HCT116 (cell line): Measurements from ENCODE around the gene CUX1. TPM values are rescaled to one million over a fixed set of nuclear protein-coding genes. Genes with fewer than 3 reads are reported as not detected.

Experiments
- ATAC-seq: fragments of 200-7000 bp; cut with Tn5 transposase; 2 replicates; pipeline ENCODE4 v1.9.1; 2020; ENCODE audit warnings: mild to moderate bottlenecking, moderate library complexity
- BruUV-seq: library from RNA; stranded (reverse); fragments of 400-500 nt; replicated peaks from 2 replicates; lab custom pipeline; 2021; lab: Mats Ljungman, UMichigan
- CTCF ChIA-PET: fragments of 300-600 bp; sonication (Branson Sonifier 250); formaldehyde crosslinking; loops from one replicate; lab custom pipeline; 2021; ENCODE audit warnings: antibody characterized with exemption; lab: Charles Lee
- POLR2A ChIA-PET: fragments of 300-600, 350-600 bp; sonication (Branson Sonifier 250); formaldehyde crosslinking; loops from one replicate; lab custom pipeline; 2021; ENCODE audit warnings: antibody characterized with exemption; lab: Charles Lee
- RAD21 ChIA-PET, 2 experiments: fragments of 300-600 bp; sonication (Branson Sonifier 250); formaldehyde crosslinking; loops; one replicate each; lab custom pipeline; 2023; ENCODE audit warnings: low total read pairs in 2 of 2; ENCODE audit not compliant: uncharacterized antibody in 2 of 2, unreplicated experiment in 2 of 2, low non-redundant PET in 1 of 2; lab: Charles Lee
- DNase-seq: peaks from one replicate; pipeline ENCODE4 v3.0.0-alpha.2; 2010; ENCODE audit warnings: low read depth, low spot score
- H2AFZ ChIP-seq: fragments of 200-600 bp; shearing (Covaris generic), sonication (generic); 2 replicates; pipeline ENCODE4 v1.6.1; 2017; ENCODE audit warnings: low read depth, mixed run types, mixed read lengths, antibody characterized with exemption, low read length; ENCODE audit not compliant: poor library complexity, severe bottlenecking
- H3K27ac ChIP-seq: 2 replicates; pipeline ENCODE4 v1.5.1; 2012; ENCODE audit warnings: low read depth, low read length
- H3K27me3 ChIP-seq: fragments of 200-600 bp; sonication (generic); 2 replicates; pipeline ENCODE4 v1.6.1; 2016; ENCODE audit warnings: mixed run types, low read length, mixed read lengths; ENCODE audit not compliant: insufficient read depth
- H3K36me3 ChIP-seq, 2 experiments: fragments of 200-500 bp in 1 of 2; fragments of 200-600 bp in 1 of 2; sonication (Bioruptor generic) in 1 of 2; sonication (generic) in 1 of 2; 2 replicates each; pipeline versions ENCODE4 v1.5.1 to v1.6.1; 2014 to 2016; ENCODE audit warnings: low read length in 2 of 2, inconsistent platforms in 1 of 2, mixed read lengths in 1 of 2, mixed run types in 1 of 2; ENCODE audit not compliant: insufficient read depth in 2 of 2, control insufficient read depth in 1 of 2
- H3K4me1 ChIP-seq, 2 experiments: fragments of 200-600 bp in 1 of 2; sonication (generic) in 1 of 2; 2 replicates each; pipeline versions ENCODE4 v1.5.1 to v1.6.1; 2012 to 2017; ENCODE audit warnings: low read length in 2 of 2, inconsistent platforms in 1 of 2, mild to moderate bottlenecking in 1 of 2, mixed read lengths in 1 of 2, mixed run types in 1 of 2, moderate library complexity in 1 of 2; ENCODE audit not compliant: insufficient read depth in 2 of 2, control insufficient read depth in 1 of 2
- H3K4me2 ChIP-seq: fragments of 200-600 bp; sonication (generic); 2 replicates; pipeline ENCODE4 v1.6.1; 2017; ENCODE audit warnings: mixed run types, low read length, mixed read lengths
- H3K4me3 ChIP-seq, 2 experiments: fragments of 200-600 bp in 1 of 2; sonication (generic) in 1 of 2; replicated peaks in 1 of 2; 2 replicates each; pipeline ENCODE4 v1.5.1; 2011 to 2016; ENCODE audit warnings: low read length in 2 of 2, control low read depth in 1 of 2, low read depth in 1 of 2, mild to moderate bottlenecking in 1 of 2, mixed read lengths in 1 of 2, mixed run types in 1 of 2
- H3K79me2 ChIP-seq: fragments of 200-600 bp; sonication (generic); 2 replicates; pipeline ENCODE4 v1.6.1; 2017; ENCODE audit warnings: mild to moderate bottlenecking, mixed run types, low read length, moderate library complexity, mixed read lengths; ENCODE audit not compliant: insufficient read depth
- H3K9ac ChIP-seq: fragments of 200-600 bp; sonication (generic); 2 replicates; pipeline ENCODE4 v1.6.1; 2016; ENCODE audit warnings: low read length, mixed read lengths
- H3K9me2 ChIP-seq: fragments of 200-600 bp; sonication (generic), shearing (Covaris generic); 2 replicates; pipeline ENCODE4 v1.6.1; 2017; ENCODE audit warnings: mixed run types, mild to moderate bottlenecking, moderate library complexity; ENCODE audit not compliant: insufficient read depth
- H3K9me3 ChIP-seq, 2 experiments: fragments of 200-500 bp in 1 of 2; fragments of 200-600 bp in 1 of 2; sonication (Bioruptor generic) in 1 of 2; sonication (generic) in 1 of 2; 2 replicates each; pipeline ENCODE4 v1.6.1; 2014 to 2017; ENCODE audit warnings: low read length in 2 of 2, mixed read lengths in 2 of 2, inconsistent platforms in 1 of 2, low read depth in 1 of 2, mild to moderate bottlenecking in 1 of 2, mixed run types in 1 of 2, moderate library complexity in 1 of 2; ENCODE audit not compliant: control insufficient read depth in 1 of 2, insufficient read depth in 1 of 2
- H4K20me1 ChIP-seq: fragments of 200-600 bp; sonication (generic), shearing (Covaris generic); 2 replicates; pipeline ENCODE4 v1.6.1; 2017; ENCODE audit warnings: mixed run types, mild to moderate bottlenecking, moderate library complexity; ENCODE audit not compliant: insufficient read depth
- CEBPB ChIP-seq: IDR thresholded peaks from 2 replicates; pipeline ENCODE4 v1.6.1; 2012; ENCODE audit warnings: low read depth
- EGR1 ChIP-seq: IDR thresholded peaks from 2 replicates; pipeline ENCODE4 v1.6.1; 2012; ENCODE audit warnings: low read depth
- ELF1 ChIP-seq: IDR thresholded peaks from 2 replicates; pipeline ENCODE4 v1.6.1; 2012; ENCODE audit warnings: low read depth, borderline replicate concordance
- EZH2phosphoT487 ChIP-seq: fragments of 200-600 bp; IDR thresholded peaks from 2 replicates; pipeline ENCODE4 v1.6.1; 2018; ENCODE audit warnings: antibody characterized with exemption, borderline replicate concordance
- FOSL1 ChIP-seq: IDR thresholded peaks from 2 replicates; pipeline ENCODE4 v1.6.1; 2012; ENCODE audit warnings: low read depth
- JUND ChIP-seq: IDR thresholded peaks from 2 replicates; pipeline ENCODE4 v1.6.1; 2012
- MAX ChIP-seq: IDR thresholded peaks from 2 replicates; pipeline ENCODE4 v1.6.1; 2012
- POLR2A ChIP-seq: IDR thresholded peaks from 2 replicates; pipeline ENCODE4 v1.7.0; 2011; ENCODE audit warnings: borderline replicate concordance; ENCODE audit not compliant: insufficient read depth, insufficient read length; ENCODE audit errors: extremely low read depth
- POLR2AphosphoS5 ChIP-seq: IDR thresholded peaks from 2 replicates; pipeline ENCODE4 v1.6.1; 2011; ENCODE audit warnings: mild to moderate bottlenecking, low read depth, low read length, moderate library complexity
- RAD21 ChIP-seq: IDR thresholded peaks from 2 replicates; pipeline ENCODE4 v1.6.1; 2012; ENCODE audit warnings: low read depth, mild to moderate bottlenecking
- REST ChIP-seq: IDR thresholded peaks from 2 replicates; pipeline ENCODE4 v1.6.1; 2012; ENCODE audit warnings: low read depth
- SIN3A ChIP-seq: IDR thresholded peaks from 2 replicates; pipeline ENCODE4 v1.6.1; 2012; ENCODE audit warnings: low read depth
- SP1 ChIP-seq: IDR thresholded peaks from 2 replicates; pipeline ENCODE4 v1.6.1; 2012; ENCODE audit warnings: low read depth
- SRF ChIP-seq: IDR thresholded peaks from 2 replicates; pipeline ENCODE4 v1.6.1; 2012; ENCODE audit warnings: low read depth
- TCF7L2 ChIP-seq: IDR thresholded peaks from 2 replicates; pipeline ENCODE4 v1.7.0; 2011; ENCODE audit warnings: borderline replicate concordance, inconsistent platforms; ENCODE audit not compliant: insufficient read depth, insufficient read length; ENCODE audit errors: extremely low read depth
- YY1 ChIP-seq: IDR thresholded peaks from 2 replicates; pipeline ENCODE4 v1.6.1; 2011; ENCODE audit warnings: low read length, low read depth, moderate library complexity, mild to moderate bottlenecking; ENCODE audit not compliant: insufficient replicate concordance; ENCODE audit errors: extremely low read depth
- ZBTB33 ChIP-seq: IDR thresholded peaks from 2 replicates; pipeline ENCODE4 v1.6.1; 2011; ENCODE audit warnings: mild to moderate bottlenecking, low read length, moderate library complexity; ENCODE audit not compliant: insufficient replicate concordance; ENCODE audit errors: extremely low read depth
- ZFX ChIP-seq: fragments of 450-650 bp; IDR thresholded peaks from 2 replicates; pipeline ENCODE4 v1.6.1; 2017
- intact Hi-C: fragments of 100-400 bp; cut with micrococcal nuclease; formaldehyde crosslinking; loops from 2 replicates; pipeline ENCODE4 v1.10.0; 2022
- total RNA-seq: library from RNA; stranded (reverse); gene quantifications from one replicate; pipeline ENCODE4 v1.2.1, GENCODE V29; 2021; ENCODE audit not compliant: unreplicated experiment

The CUX1 gene
- total RNA-seq, 1 experiment from 2014 or later: 68.9 TPM

- TF ChIP-seq MAX: no peak
- TF ChIP-seq, all 23 proteins: peak for 0
Observed at GRCh38 chr7:101862280-101863220, 45.1 kb downstream of the CUX1 start (continued).

DNA sequence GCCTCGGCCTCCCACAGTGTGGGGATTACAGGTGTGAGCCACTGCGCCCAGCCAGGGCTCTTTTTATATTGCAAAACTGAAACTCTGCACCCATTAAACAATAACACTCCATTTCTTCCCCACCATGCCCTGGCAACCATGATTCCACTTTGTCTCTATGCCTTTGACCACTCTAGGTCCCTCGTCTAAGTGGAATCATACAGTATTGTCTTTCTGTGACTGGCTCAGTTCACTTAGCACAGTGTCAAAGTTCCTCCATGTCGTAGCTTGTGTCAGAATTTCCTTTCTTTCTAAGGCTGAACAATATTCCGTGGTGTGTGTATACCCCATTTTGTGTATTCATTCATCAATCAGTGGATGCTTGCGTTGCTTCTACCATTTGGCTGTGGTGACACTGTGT lies 46.2 kb downstream of the CUX1 start:
- Histone ChIP-seq H3K36me3 (no peaks in the 10 kb centered on the region), H3K9me3 (no peaks in the 10 kb centered on the region), H3K27me3 (no peaks in the 10 kb centered on the region), H2AFZ (no peak overlapping the region), H3K4me2 (no peak overlapping the region), H3K79me2 (peaks cover 91% of the 10 kb centered on the region), H3K4me1 (peaks cover 11 to 28% of the 10 kb centered on the region in 2 experiments)
- ChIA-PET RAD21 (no interaction called here), CTCF (no interaction called here)
- no peak for DNase-seq
- TF ChIP-seq RAD21 (no peak), POLR2AphosphoS5 (no peak), EZH2phosphoT487 (no peak), ELF1 (no peak), JUND (no peak), ZBTB33 (no peak), ZFX (no peak), CEBPB (no peak), SRF (no peak), REST (no peak), EGR1 (no peak), SP1 (no peak), MAX (no peak), POLR2A (no peak), SIN3A (no peak), YY1 (no peak), TCF7L2 (no peak), FOSL1 (no peak)
- TF ChIP-seq, all 23 proteins: peak for 0
- Histone ChIP-seq H3K9ac (no peak overlapping the region), H3K9me2 (no peaks in the 10 kb centered on the region), H3K27ac (no peak overlapping the region), H4K20me1 (no peaks in the 10 kb centered on the region; the same call in 1 of the 2 replicates), H3K4me3 (no peak overlapping the region)
- ATAC-seq: no peak
- no TSS peak for BruUV-seq
- POLR2A ChIA-PET: no interaction called here
- intact Hi-C loops: no loop called here
